Measurements from ENCODE around the gene LARP4. TPM values are rescaled to one million over a fixed set of nuclear protein-coding genes. Genes with fewer than 3 reads are reported as not detected.

The LARP4 gene
- total and polyA plus RNA-seq, 8 donors, result 6.2 to 38.5 (median 29.6) TPM

GRCh38 chr12:50390316-50390741, 10.4 kb upstream of the LARP4 start:
- Histone ChIP-seq H3K4me1 (peaks cover 0 to 6% (median 0%) of the 10 kb centered on the region in 3 donors), H3K27me3 (no peaks in the 10 kb centered on the region), H3K4me3 (no peak overlapping the region), H3K9me3 (no peaks in the 10 kb centered on the region), H3K27ac (no peak overlapping the region), H3K36me3 (no peaks in the 10 kb centered on the region)
- FAIRE-seq (no peak), DNase-seq (no peak), ATAC-seq (peak in 2 of 4 donors; percentile 31 to 60)
- 52 to 57% methylated on average over 3 of the region's 3 CpGs for WGBS, 2 donors
- TF ChIP-seq CTCF (IDR thresholded peaks at IDR 0.05), result no peak
- intact Hi-C loops (cut with DNase I), result no loop called here

GRCh38 chr12:50394469-50395029, 6.1 kb upstream of the LARP4 start:
- Histone ChIP-seq H3K4me3 (no peak overlapping the region), H3K27me3 (no peaks in the 10 kb centered on the region), H3K36me3 (no peaks in the 10 kb centered on the region), H3K27ac (no peak overlapping the region), H3K4me1 (no peaks in the 10 kb centered on the region), H3K9me3 (no peaks in the 10 kb centered on the region)
- no peak for FAIRE-seq
- no peak for ATAC-seq
- no peak for TF ChIP-seq CTCF (IDR thresholded peaks at IDR 0.05)
- intact Hi-C loops (cut with DNase I), result no loop called here
- DNase-seq, result no peak
- WGBS, 2 donors, result 70 to 75% methylated on average over 4 of the region's 4 CpGs

GRCh38 chr12:50397117-50397650, 3.5 kb upstream of the LARP4 start:
- H3K27ac ChIP-seq, result no peak overlapping the region
- FAIRE-seq, result no peak
- DNase-seq, result no peak
- H3K4me3 ChIP-seq, result no peak overlapping the region
- intact Hi-C loops (cut with DNase I), result no loop called here
- WGBS, 2 donors, result 94 to 98% methylated on average over 3 of the region's 3 CpGs
- H3K27me3 ChIP-seq, result no peaks in the 10 kb centered on the region
- ATAC-seq, result no peak
- TF ChIP-seq CTCF (IDR thresholded peaks at IDR 0.05), result no peak
- H3K4me1 ChIP-seq, result peaks cover 0 to 4% (median 0%) of the 10 kb centered on the region in 3 donors
- H3K36me3 ChIP-seq, result no peaks in the 10 kb centered on the region
- no peaks in the 10 kb centered on the region for H3K9me3 ChIP-seq

GRCh38 chr12:50398931-50399330, 1.8 kb upstream of the LARP4 start:
- WGBS, 2 donors, result 82 to 88% methylated on average over 4 of the region's 4 CpGs
- Histone ChIP-seq H3K27me3 (no peaks in the 10 kb centered on the region), H3K4me1 (peaks cover 7 to 13% (median 8%) of the 10 kb centered on the region in 3 donors), H3K9me3 (no peaks in the 10 kb centered on the region), H3K36me3 (no peaks in the 10 kb centered on the region), H3K4me3 (no peak overlapping the region), H3K27ac (no peak overlapping the region)
- FAIRE-seq, result no peak
- ATAC-seq, result no peak
- DNase-seq, result no peak
- no peak for TF ChIP-seq CTCF (IDR thresholded peaks at IDR 0.05)
- intact Hi-C loops (cut with DNase I), result no loop called here

- peak overlapping the region; percentile 56 to 93 (median 84) for H3K27ac ChIP-seq
- WGBS, 2 donors, result 14 to 15% methylated on average over 8 of the region's 8 CpGs
- peaks cover 7 to 13% (median 10%) of the 10 kb centered on the region in 3 donors for H3K4me1 ChIP-seq
- peak; percentile 9 for FAIRE-seq
- peak overlapping the region; percentile 39 to 93 (median 72) for H3K4me3 ChIP-seq
- no peaks in the 10 kb centered on the region for H3K36me3 ChIP-seq
- no peaks in the 10 kb centered on the region for H3K27me3 ChIP-seq
- no peak for TF ChIP-seq CTCF (IDR thresholded peaks at IDR 0.05)
- DNase-seq, result no peak
- ATAC-seq, result peak in 3 of 4 donors; percentile 1 to 7 (median 3)
- intact Hi-C loops (cut with DNase I), result no loop called here
- H3K9me3 ChIP-seq, result no peaks in the 10 kb centered on the region
These were observed 514 bp upstream of the LARP4 start for GRCh38 chr12:50400104-50400637.

All from pancreas (tissue), 10 donors.